H1 (cell line): Measurements from ENCODE around the gene IL18RAP. TPM values are rescaled to one million over a fixed set of nuclear protein-coding genes. Genes with fewer than 3 reads are reported as not detected.

Experiments
- CTCF ChIA-PET: fragments of 300-600 bp; sonication (Branson Sonifier 250); formaldehyde crosslinking; loops from one replicate; lab custom pipeline; 2021; ENCODE audit not compliant: partially characterized antibody; lab: Charles Lee
- POLR2A ChIA-PET: fragments of 300-600 bp; sonication (Branson Sonifier 250); formaldehyde crosslinking; loops from one replicate; lab custom pipeline; 2021; ENCODE audit warnings: inconsistent platforms; ENCODE audit not compliant: partially characterized antibody; lab: Charles Lee
- DNase-seq, 2 experiments: peaks; one replicate each; pipeline versions ENCODE4 v3.0.0 to v3.0.0-alpha.2; 2010 to 2022; ENCODE audit warnings: low spot score in 2 of 2, low read depth in 1 of 2, mixed read lengths in 1 of 2
- FAIRE-seq: peaks from 2 replicates; lab custom pipeline; 2011; peaks lifted over from hg19 to GRCh38; lab: Jason Lieb, UNC
- H2AFZ ChIP-seq: 2 replicates; pipeline ENCODE4 v1.8.1; 2012; ENCODE audit warnings: low read length, inconsistent platforms
- H2AK5ac ChIP-seq: 2 replicates; pipeline ENCODE4 v1.6.1; 2013; ENCODE audit warnings: low read depth, low read length
- H2BK120ac ChIP-seq: replicated peaks from 2 replicates; pipeline ENCODE3; 2013; ENCODE audit warnings: low read depth, low read length, inconsistent platforms
- H2BK12ac ChIP-seq: 2 replicates; pipeline ENCODE4 v1.6.1; 2013; ENCODE audit warnings: low read depth, low read length
- H2BK15ac ChIP-seq: 2 replicates; pipeline ENCODE4 v1.6.1; 2013; ENCODE audit warnings: low read length
- H2BK20ac ChIP-seq: 2 replicates; pipeline ENCODE4 v1.6.1; 2013; ENCODE audit warnings: low read length
- H2BK5ac ChIP-seq: 2 replicates; pipeline ENCODE4 v1.6.1; 2013; ENCODE audit warnings: low read depth, low read length
- H3K14ac ChIP-seq: 2 replicates; pipeline ENCODE4 v1.6.1; 2013; ENCODE audit warnings: inconsistent platforms; ENCODE audit not compliant: insufficient read length
- H3K18ac ChIP-seq: 2 replicates; pipeline ENCODE4 v1.6.1; 2013; ENCODE audit warnings: low read length; ENCODE audit errors: extremely low read depth
- H3K23ac ChIP-seq: 2 replicates; pipeline ENCODE4 v1.6.1; 2013; ENCODE audit warnings: inconsistent platforms; ENCODE audit not compliant: insufficient read length
- H3K23me2 ChIP-seq: 2 replicates; pipeline ENCODE4 v1.6.1; 2013; ENCODE audit warnings: low read depth, low read length
- H3K27ac ChIP-seq: 2 replicates; pipeline ENCODE4 v1.6.1; 2011; ENCODE audit warnings: low read depth, low read length, inconsistent platforms
- H3K27me3 ChIP-seq, 4 experiments: replicated peaks in 1 of 4; 1 replicate in 1 of 4; 2 replicates in 3 of 4; pipeline versions ENCODE4 v1.6.1 to v1.8.1; 2011 to 2013; ENCODE audit warnings: low read length in 3 of 4, mild to moderate bottlenecking in 3 of 4, inconsistent platforms in 2 of 4, mixed read lengths in 2 of 4, moderate library complexity in 1 of 4; ENCODE audit not compliant: control insufficient read depth in 3 of 4, insufficient read depth in 3 of 4; ENCODE audit errors: extremely low read depth in 1 of 4
- H3K36me3 ChIP-seq, 4 experiments: 2 replicates each; pipeline versions ENCODE4 v1.6.1 to v1.8.1; 2011 to 2013; ENCODE audit warnings: mild to moderate bottlenecking in 4 of 4, low read length in 3 of 4, moderate library complexity in 2 of 4, control low read depth in 1 of 4, inconsistent platforms in 1 of 4; ENCODE audit not compliant: insufficient read depth in 4 of 4, control insufficient read depth in 2 of 4
- H3K4ac ChIP-seq: replicated peaks from 2 replicates; pipeline ENCODE3; 2013; ENCODE audit warnings: low read length, low read depth, mixed read lengths, inconsistent platforms; ENCODE audit not compliant: insufficient read length
- H3K4me1 ChIP-seq, 4 experiments: replicated peaks in 1 of 4; 1 replicate in 1 of 4; 2 replicates in 3 of 4; pipeline versions ENCODE4 v1.6.1 to v1.8.1; 2011 to 2013; ENCODE audit warnings: low read length in 3 of 4, inconsistent platforms in 2 of 4, mixed read lengths in 1 of 4; ENCODE audit not compliant: insufficient read depth in 4 of 4, control insufficient read depth in 3 of 4
- H3K4me2 ChIP-seq, 2 experiments: 2 replicates each; pipeline versions ENCODE4 v1.6.1 to v1.8.1; 2011 to 2013; ENCODE audit warnings: low read depth in 2 of 2, low read length in 2 of 2, control low read depth in 1 of 2, inconsistent platforms in 1 of 2, mild to moderate bottlenecking in 1 of 2; ENCODE audit not compliant: insufficient read depth in 1 of 2
- H3K4me3 ChIP-seq, 4 experiments: fragments of 200-600, 300-600 bp in 1 of 4; sonication (generic), shearing (Covaris generic), sonication (Bioruptor Twin) in 1 of 4; 2 replicates each; pipeline versions ENCODE4 v1.5.1 to v1.8.1; 2011 to 2016; ENCODE audit warnings: low read length in 4 of 4, low read depth in 3 of 4, control low read depth in 2 of 4, inconsistent platforms in 2 of 4, mild to moderate bottlenecking in 2 of 4, mixed read lengths in 1 of 4, moderate library complexity in 1 of 4; ENCODE audit not compliant: insufficient read depth in 2 of 4; ENCODE audit errors: extremely low read depth in 1 of 4
- H3K56ac ChIP-seq: replicated peaks from 2 replicates; pipeline ENCODE3; 2013; ENCODE audit warnings: low read depth, mild to moderate bottlenecking, mixed read lengths, low read length, inconsistent platforms; ENCODE audit not compliant: insufficient read length
- H3K79me1 ChIP-seq: 2 replicates; pipeline ENCODE4 v1.6.1; 2013; ENCODE audit warnings: low read depth, low read length, control low read depth
- H3K79me2 ChIP-seq, 2 experiments: 2 replicates each; pipeline versions ENCODE4 v1.6.1 to v1.8.1; 2012 to 2013; ENCODE audit warnings: low read length in 2 of 2, mild to moderate bottlenecking in 2 of 2, inconsistent platforms in 1 of 2; ENCODE audit not compliant: insufficient read depth in 2 of 2, control insufficient read depth in 1 of 2
- H3K9ac ChIP-seq, 4 experiments: replicated peaks in 1 of 4; 1 replicate in 1 of 4; 2 replicates in 3 of 4; pipeline versions ENCODE4 v1.6.1 to v1.8.1; 2011 to 2013; ENCODE audit warnings: low read depth in 3 of 4, low read length in 3 of 4, control low read depth in 2 of 4, mild to moderate bottlenecking in 2 of 4, moderate library complexity in 2 of 4, inconsistent platforms in 1 of 4; ENCODE audit errors: extremely low read depth in 1 of 4
- H3K9me3 ChIP-seq, 2 experiments: 2 replicates each; pipeline versions ENCODE4 v1.6.1 to v1.8.1; 2012 to 2013; ENCODE audit warnings: mild to moderate bottlenecking in 2 of 2, moderate library complexity in 2 of 2, control low read depth in 1 of 2, inconsistent platforms in 1 of 2, low read depth in 1 of 2, low read length in 1 of 2, mixed read lengths in 1 of 2; ENCODE audit not compliant: insufficient read depth in 2 of 2
- H4K20me1 ChIP-seq, 2 experiments: replicated peaks in 1 of 2; 2 replicates each; pipeline versions ENCODE3 to v1.8.1; 2011 to 2013; ENCODE audit warnings: inconsistent platforms in 2 of 2, low read length in 2 of 2, mild to moderate bottlenecking in 1 of 2; ENCODE audit not compliant: insufficient read depth in 2 of 2, control insufficient read depth in 1 of 2
- H4K5ac ChIP-seq: 2 replicates; pipeline ENCODE4 v1.6.1; 2013; ENCODE audit warnings: low read length, low read depth, mixed read lengths, inconsistent platforms; ENCODE audit not compliant: insufficient read length
- H4K8ac ChIP-seq: 2 replicates; pipeline ENCODE4 v1.8.0; 2013; ENCODE audit warnings: mild to moderate bottlenecking, moderate library complexity, low read length, inconsistent platforms; ENCODE audit not compliant: insufficient read depth; ENCODE audit errors: extremely low read depth
- H4K91ac ChIP-seq: replicated peaks from 2 replicates; pipeline ENCODE3; 2013; ENCODE audit warnings: low read length, mixed read lengths, inconsistent platforms; ENCODE audit not compliant: insufficient read length
- CREB1 ChIP-seq: IDR thresholded peaks from 2 replicates; pipeline ENCODE4 v1.6.1; 2012; ENCODE audit warnings: inconsistent platforms
- NANOG ChIP-seq: IDR thresholded peaks from 2 replicates; pipeline ENCODE4 v1.6.1; 2011; ENCODE audit warnings: low read length, low read depth, mild to moderate bottlenecking, inconsistent platforms; ENCODE audit not compliant: insufficient read depth, poor library complexity, severe bottlenecking
- TAF7 ChIP-seq: optimal IDR thresholded peaks from 2 replicates; pipeline ENCODE3; 2011; ENCODE audit warnings: low read depth, mild to moderate bottlenecking, inconsistent platforms, low read length, moderate library complexity, borderline replicate concordance
- WGBS, 2 experiments: shearing (Covaris generic) in 1 of 2; methylation state at CpG; one replicate each; pipeline versions ENCODE4 v1.1.6 to v1.1.7; 2013 to 2015; ENCODE audit warnings: low lambda C conversion rate in 2 of 2, mixed read lengths in 2 of 2, inconsistent platforms in 1 of 2, low coverage in 1 of 2, missing lambda C conversion rate in 1 of 2; ENCODE audit not compliant: insufficient replicate concordance in 2 of 2, insufficient coverage in 1 of 2, insufficient read length in 1 of 2; ENCODE audit errors: extremely low coverage in 1 of 2, missing lambda C conversion rate in 1 of 2; 5-methylcytosine and 5-hydroxymethylcytosine counted together
- polyA plus RNA-seq, 7 experiments: library from polyadenylated mRNA; depleted of rRNA in 3 of 7; stranded (reverse) in 5 of 7; unstranded in 2 of 7; fragments of >200 nt in 5 of 7; fragments of 200-250 nt in 2 of 7; gene quantifications; 1 replicate in 5 of 7; 2 replicates in 1 of 7; 4 replicates in 1 of 7; pipeline versions ENCODE4 v1.2.1 to v1.2.3, GENCODE V29; 2011 to 2013; ENCODE audit warnings: missing spikeins in 2 of 7, mixed read lengths in 2 of 7
- total RNA-seq: library from RNA; stranded (reverse); fragmentation: NEBNext Ultra II Directional; extraction: Animal tissue kit (Norgen Biotek cat#: 25700); gene quantifications from 2 replicates; pipeline ENCODE4 v1.2.1, GENCODE V29; 2021
- TF ChIP-seq, protein P1 (sequence below): IDR thresholded peaks from 2 replicates; pipeline ENCODE4 v1.6.1; 2012; ENCODE audit warnings: inconsistent platforms

Gene IL18RAP
- total and polyA plus RNA-seq, 2 of the 8 experiments (the other 6 are each of a cell fraction or from before 2014, with no cell fraction given), result not detected

DNA sequence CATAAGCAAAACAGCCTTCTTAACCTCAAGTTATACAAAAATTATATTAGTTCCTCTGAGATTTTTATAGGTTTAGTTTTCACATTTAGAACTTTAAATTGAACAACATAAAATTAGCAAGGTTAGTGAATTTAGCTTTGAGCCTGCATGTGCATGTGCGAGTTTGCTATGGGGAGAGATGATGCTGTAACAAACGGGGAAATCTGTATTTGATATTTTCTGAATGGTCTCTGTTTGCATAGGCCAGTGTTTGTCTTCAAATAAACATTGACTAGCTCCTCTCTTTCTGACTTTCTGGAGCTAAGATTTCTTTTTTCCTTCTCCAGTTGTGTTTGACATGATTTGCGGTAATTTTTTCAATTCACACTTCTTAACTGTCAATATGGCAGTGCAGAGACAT, 30.9 kb upstream of the IL18RAP start:
- H2AFZ ChIP-seq, result no peak overlapping the region
- H3K18ac ChIP-seq, result no peak overlapping the region
- no peak overlapping the region for H4K5ac ChIP-seq
- H3K14ac ChIP-seq, result no peak overlapping the region
- H4K8ac ChIP-seq, result no peak overlapping the region
- no peaks in the 10 kb centered on the region; the same call in 1 of the 2 replicates for H3K23me2 ChIP-seq
- H3K9ac ChIP-seq, result no peak overlapping the region
- H2BK5ac ChIP-seq, result no peak overlapping the region
- WGBS, 2 experiments, result 78% methylated on average over 3 of the region's 3 CpGs; no CpG with 5 or more reads in 1 of the 2 experiments
- H3K27ac ChIP-seq, result no peak overlapping the region
- no peaks in the 10 kb centered on the region for H3K27me3 ChIP-seq
- H4K91ac ChIP-seq, result no peak overlapping the region
- ChIA-PET POLR2A (no interaction called here), CTCF (interaction anchor here (1.0 kb wide), 1 partner anchor 52 kb away, joined by 4 read pairs; no protein-coding TSS in a partner anchor)
- DNase-seq (no peak), FAIRE-seq (no peak)
- no peak overlapping the region for H3K4ac ChIP-seq
- no peaks in the 10 kb centered on the region for H3K4me1 ChIP-seq
- H2BK120ac ChIP-seq, result no peak overlapping the region
- no peak overlapping the region for H2BK15ac ChIP-seq
- no peaks in the 10 kb centered on the region for H4K20me1 ChIP-seq
- H2AK5ac ChIP-seq, result no peak overlapping the region
- no peak overlapping the region for H3K56ac ChIP-seq
- no peaks in the 10 kb centered on the region for H3K9me3 ChIP-seq
- no peak overlapping the region for H3K23ac ChIP-seq
- H3K79me2 ChIP-seq, result no peaks in the 10 kb centered on the region
- no peaks in the 10 kb centered on the region for H3K36me3 ChIP-seq
- no peak overlapping the region for H2BK20ac ChIP-seq
- no peaks in the 10 kb centered on the region for H3K79me1 ChIP-seq
- no peak overlapping the region for H2BK12ac ChIP-seq
- H3K4me3 ChIP-seq, result no peak overlapping the region
- no peak for TF ChIP-seq CREB1
- TF ChIP-seq TAF7, result no peak
- no peak for TF ChIP-seq NANOG
- TF ChIP-seq, protein P1, sequence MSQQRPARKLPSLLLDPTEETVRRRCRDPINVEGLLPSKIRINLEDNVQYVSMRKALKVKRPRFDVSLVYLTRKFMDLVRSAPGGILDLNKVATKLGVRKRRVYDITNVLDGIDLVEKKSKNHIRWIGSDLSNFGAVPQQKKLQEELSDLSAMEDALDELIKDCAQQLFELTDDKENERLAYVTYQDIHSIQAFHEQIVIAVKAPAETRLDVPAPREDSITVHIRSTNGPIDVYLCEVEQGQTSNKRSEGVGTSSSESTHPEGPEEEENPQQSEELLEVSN, result no peak
- TF ChIP-seq, all 59 proteins: peak for 0
- no peak overlapping the region for H3K4me2 ChIP-seq
